ENCODE measurements around the gene HIGD1A. TPM values are rescaled to one million over a fixed set of nuclear protein-coding genes. Genes with fewer than 3 reads are reported as not detected.
A peak's percentile ranks its signal among the peaks of the same experiment; 100 is the strongest.

Gene HIGD1A
- total RNA-seq (2014; rRNA removed; shearing (Covaris generic)): 183 and 256 TPM in 2 replicates

DNA sequence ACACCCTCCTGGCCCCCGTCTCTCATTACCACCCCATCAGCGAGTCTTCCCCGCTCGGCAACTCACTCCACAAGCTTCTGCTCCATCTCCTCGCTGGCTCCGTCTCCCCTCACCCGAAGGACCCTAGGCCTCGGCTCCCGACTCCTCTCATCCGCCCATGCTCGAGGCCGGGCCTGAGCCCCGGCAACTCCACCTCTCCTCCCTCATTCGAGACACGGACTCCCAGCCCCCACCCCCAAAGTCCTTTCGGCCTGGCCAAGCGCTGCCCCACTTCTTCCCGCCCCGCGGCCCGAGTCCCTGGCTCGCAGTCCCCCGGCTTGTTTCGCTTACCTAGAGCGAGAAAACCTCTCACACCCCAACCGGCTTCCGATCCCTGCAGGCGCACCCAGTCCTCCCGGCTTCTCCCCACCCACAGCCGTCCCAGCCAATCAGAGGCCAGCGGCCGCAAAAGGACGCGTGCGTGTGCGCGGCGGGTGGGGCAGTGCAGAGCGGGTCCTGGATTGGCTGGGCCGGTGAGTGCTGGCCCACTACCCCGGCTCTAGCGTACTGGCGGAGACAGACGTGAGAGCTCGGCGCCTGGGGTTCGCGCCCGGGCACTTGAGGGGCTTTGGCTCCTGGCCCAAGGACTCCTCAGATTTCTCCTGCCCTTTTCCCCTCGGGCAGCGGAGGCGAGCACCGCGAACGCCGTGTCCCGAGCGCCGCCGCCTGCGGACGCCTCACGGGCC lies at the start of gene HIGD1A:
Gene HIGD1A, minus strand, starts transcription at position 385 of the 725 bp plus-strand sequence. CDS start 10,237 bp downstream, outside the sequence.
- DNase-seq (ENCODE audit: low read depth): peak; percentile 96

DNA sequence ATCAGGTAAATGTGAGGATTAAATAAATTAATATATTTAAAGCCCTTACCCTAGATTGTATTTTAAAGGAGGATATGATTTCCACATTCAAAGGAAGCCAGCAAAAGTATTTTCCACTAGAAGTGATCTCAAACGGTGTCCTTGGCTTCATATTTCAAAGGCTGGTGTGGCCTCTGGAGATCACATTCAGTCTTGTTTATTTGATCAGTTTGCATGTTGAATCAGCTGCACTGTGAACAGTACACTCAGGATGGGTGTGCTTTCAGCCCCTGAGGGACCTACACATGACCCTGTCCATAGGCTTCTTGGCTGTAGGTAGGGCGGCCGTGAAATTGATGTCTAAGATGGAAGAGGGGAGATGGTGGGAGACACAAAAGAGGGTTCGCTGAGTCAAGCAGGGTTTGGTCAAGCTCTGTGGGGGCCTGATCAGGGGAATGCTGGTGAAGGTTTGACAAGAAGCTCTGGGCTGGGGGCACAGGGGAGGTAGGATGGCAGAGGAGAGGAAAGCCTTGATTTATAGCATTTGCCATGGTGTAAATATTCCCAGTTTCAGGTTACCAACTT lies 49.5 kb upstream of the HIGD1A start:
- no peak for DNase-seq (ENCODE audit: low read depth)

DNA sequence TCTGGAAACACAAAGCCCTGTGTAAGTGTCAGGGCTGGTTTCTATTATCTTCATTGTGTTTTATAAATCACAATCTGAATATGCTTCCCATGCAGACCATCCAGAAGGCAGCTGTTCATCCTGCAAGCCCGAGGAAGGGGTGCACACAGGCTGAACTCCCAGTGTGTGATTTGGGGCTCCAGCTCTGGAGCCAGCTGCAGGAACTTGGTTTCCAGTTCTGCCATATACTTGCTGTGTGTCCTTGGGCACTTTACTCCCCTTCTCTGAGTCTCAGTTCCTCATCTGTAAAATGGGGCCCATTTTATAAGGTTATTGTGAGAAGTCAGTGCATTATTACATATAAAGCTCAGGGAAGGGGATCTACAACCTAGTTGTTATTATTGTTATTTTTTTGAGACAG lies 48.8 kb upstream of the HIGD1A start:
- no peak for DNase-seq (ENCODE audit: low read depth)

DNA sequence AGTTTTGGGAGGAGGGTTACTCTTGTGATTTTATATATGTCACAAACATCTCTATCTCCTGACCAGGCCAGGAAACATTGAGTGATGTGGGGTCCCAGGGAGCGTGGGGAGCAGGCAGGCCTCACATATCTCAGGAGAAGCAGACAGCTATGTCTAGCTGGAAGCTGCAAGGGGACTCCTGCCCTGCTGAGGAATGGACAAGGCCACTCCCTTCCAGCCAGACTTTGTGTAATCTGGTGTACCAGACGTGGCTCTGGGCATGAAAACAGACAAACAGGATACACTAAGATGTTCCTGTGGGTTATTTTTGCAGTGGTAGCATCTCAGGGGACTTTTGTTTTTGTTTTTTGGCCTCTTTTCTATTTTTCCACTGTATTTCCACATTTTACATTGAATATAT lies 48.2 kb upstream of the HIGD1A start:
- DNase-seq (ENCODE audit: low read depth): no peak

DNA sequence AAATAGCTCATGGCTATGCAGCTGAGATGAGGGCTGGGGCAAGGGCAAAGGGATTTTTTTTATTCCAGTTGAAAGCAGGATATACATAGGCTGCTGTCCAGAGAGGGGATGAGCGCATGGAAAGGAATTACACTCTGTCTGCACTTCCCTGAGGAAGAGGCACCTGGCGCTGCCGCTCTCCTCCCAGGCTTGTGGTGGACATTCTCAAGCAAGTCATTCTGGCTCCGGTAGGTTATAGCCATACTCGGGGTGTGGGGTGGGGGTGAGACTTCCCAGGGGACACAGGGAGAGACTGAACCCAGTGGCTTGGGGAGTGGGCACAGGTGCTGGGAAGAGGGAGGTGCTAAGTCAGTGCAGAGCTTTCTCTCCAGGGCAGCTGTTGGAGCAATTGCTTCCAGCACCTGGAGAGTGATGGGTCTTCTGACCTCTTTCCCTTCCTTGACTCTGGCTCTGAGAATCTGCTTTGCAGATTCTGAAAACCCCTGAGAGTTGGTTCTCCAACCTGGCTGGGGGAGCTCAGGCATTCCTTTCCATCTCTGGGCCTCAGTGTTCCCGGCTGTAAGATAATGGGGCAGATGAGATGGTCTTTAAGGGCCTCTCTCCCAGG lies 47.0 kb upstream of the HIGD1A start:
- no peak for DNase-seq (ENCODE audit: low read depth)

GRCh38 chr3:42850263-42850662 lies 46.0 kb upstream of the HIGD1A start:
- DNase-seq (ENCODE audit: low read depth): no peak

DNA sequence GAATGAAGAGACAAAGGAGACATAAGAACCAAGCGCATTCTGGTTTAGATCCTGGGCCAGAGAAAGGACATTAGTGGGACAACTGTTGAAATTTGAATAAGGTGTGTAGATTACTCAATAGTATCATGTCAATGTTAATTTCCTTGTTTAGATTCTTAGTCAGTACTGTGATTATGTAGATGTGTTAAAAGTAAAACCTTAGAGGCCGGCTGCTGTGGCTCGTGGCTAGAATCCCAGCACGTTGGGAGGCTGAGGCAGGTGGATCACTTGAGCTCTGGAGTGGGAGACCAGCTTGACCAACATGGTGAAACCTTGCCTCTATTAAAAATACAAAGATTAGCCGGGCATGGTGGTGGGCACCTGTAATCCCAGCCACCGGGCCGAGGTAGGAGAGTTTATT lies 44.7 kb upstream of the HIGD1A start:
- DNase-seq (ENCODE audit: low read depth): no peak

DNA sequence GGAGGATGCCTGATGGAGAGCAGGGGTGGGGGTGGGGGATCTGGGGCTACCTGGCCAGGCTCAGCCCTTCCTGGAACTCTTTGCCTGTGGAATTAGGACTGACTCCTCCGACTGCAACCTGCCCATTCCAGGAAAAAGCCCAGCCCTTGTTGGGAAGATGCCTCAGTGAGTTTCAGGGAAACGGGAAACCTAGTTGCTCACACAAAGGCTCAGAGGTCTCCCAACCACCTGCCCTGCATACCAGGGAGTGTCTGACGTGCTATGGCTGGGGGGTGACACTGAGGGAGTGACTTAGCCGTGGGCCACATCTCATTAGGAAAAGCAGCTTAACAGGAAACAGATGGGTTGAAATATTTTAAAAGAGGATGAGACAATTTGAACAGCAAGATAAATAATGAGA lies 43.4 kb upstream of the HIGD1A start:
- no peak for DNase-seq (ENCODE audit: low read depth)

GRCh38 chr3:42846685-42847522 lies 42.6 kb upstream of the HIGD1A start:
- DNase-seq (ENCODE audit: low read depth): no peak

GRCh38 chr3:42844815-42845214 lies 40.5 kb upstream of the HIGD1A start:
- DNase-seq (ENCODE audit: low read depth): no peak

GRCh38 chr3:42844412-42844713 lies 40.1 kb upstream of the HIGD1A start:
- no peak for DNase-seq (ENCODE audit: low read depth)

- no peak for DNase-seq (ENCODE audit: low read depth)
Observed at GRCh38 chr3:42843713-42844411, 39.6 kb upstream of the HIGD1A start.

DNA sequence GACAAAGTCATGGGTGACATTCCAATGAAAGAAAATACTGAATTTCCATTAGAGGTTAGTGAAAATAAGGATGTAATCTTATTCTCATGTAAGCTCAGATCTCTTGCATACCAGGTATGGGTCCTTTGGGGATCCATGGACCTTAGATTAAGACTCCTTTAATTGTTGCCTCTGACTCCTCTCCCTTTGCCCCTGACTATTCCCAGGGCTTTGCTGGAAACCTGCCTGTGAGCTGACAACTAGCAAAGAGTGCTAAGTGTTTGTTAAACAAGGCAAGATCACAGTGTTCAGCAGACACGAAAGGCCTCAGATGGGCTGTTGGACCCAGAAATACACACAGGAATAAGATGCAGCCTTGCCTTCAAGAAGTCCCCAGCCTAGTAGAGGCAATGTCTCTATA lies 37.0 kb upstream of the HIGD1A start:
- no peak for DNase-seq (ENCODE audit: low read depth)

- DNase-seq (ENCODE audit: low read depth): peak; percentile 58
Observed at GRCh38 chr3:42839616-42840015, 35.3 kb upstream of the HIGD1A start.

DNA sequence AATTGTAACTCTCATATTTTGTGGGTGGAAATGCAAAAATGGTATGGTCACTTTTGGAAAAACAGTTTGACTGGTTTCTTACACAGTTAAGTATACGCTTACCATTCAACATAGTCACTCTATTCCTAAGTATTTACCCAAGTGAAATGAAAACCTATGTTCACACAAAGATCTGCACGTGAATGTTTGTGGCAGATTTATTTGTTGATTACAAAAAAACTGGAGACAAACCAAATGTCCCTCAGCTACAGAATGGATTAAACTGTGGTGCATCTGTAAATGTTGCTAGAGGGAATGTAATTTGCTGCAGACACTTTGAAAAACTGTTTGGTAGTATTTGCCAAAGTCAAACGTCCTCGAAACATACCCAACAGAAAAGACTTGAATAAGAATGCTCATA lies 34.3 kb upstream of the HIGD1A start:
- DNase-seq (ENCODE audit: low read depth): no peak

- DNase-seq (ENCODE audit: low read depth): no peak
Observed at GRCh38 chr3:42836150-42837123, 32.1 kb upstream of the HIGD1A start.

- DNase-seq (ENCODE audit: low read depth): peak; percentile 49
Observed at GRCh38 chr3:42831321-42831713, 27.0 kb upstream of the HIGD1A start.

DNA sequence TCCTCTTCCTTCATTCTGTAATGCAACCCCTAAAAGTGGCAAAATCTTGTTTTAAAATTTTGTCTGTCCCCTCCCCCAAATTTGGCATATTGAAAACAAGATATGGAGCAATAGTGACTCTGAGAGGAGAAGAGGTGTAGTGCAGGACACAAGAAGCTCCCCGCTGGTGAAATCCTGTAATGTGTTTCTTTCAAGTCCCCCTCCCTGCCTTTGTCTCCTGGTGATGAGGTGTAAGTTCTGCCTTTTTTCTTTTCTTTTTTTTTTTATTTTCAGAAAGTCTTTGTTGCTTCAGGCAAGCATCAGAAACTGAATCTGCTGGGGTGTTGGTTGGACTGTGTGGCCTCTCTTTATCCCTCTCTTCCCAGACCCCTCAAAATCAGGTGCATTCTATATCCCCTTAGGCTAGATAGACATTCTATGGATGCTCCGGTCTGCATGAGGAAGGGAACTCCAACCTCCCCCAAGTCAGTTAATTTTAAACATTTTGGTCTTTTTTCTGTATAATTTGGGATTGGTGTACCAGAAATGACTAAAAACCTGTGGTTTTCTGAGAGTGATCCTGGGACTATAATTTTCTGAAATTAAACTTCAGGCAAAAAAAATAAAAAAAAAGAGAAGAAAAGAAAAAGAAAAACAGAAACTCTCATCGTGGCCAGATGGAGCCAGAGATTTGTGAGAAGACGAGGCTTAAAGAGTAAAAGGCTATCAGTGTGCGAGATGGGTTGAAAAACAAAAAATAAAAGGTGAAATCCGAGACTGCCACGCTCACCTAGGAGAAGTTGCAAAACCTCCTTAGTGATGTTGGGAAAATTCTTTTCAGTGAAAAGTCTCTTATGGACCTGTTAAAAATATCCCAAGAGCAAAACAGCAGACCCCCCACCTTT lies 26.4 kb upstream of the HIGD1A start:
- DNase-seq (ENCODE audit: low read depth): no peak

DNA sequence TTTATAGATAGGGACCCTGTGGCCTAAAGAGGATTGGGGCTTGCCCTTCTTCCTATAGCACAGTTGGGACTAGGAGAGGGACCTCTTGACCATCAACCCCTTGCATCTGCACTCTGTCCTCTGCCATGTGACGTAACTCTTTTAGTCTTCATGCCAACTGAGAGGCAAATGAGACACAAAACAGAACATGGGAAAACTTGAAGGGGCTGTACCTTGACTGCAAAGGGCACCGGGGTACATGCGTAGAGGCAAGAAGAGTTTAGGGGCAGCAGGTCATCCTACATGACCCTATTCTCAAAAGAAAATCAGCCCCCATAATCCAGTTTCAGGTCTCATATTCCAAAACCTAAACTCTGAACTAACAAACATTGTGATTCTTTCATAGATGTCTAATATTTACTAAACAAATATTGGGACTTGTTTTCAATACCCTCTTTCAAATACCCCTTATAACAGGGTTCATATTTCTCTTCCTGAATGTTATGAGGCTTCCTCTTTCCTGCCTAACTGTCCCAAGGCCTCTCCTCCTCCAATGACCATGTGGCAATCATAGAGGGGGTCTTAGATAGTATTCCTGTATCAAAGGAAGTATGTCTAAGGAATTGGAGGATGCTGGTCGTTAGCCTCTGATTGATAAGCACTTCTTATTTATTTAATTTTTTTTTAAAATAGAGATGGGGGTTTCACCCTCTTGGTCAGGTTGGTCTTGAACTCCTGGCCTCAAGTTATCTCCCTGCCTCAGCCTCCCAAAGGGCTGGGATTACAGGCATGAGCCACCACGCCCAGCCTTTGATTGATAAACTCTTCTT lies 25.5 kb upstream of the HIGD1A start:
- no peak for DNase-seq (ENCODE audit: low read depth)
